ENCODE data around the gene TEX50. TPM values are rescaled to one million over a fixed set of nuclear protein-coding genes. Genes with fewer than 3 reads are reported as not detected.

Gene TEX50
- polyA plus RNA-seq, 2 of the 4 experiments (the other 2 are of a cell fraction): not detected

- TF ChIP-seq GATA3 (IDR thresholded peaks at IDR 0.05; ENCODE audit: borderline replicate concordance) (no peak), TP53 (CRISPR knock-in tag; IDR thresholded peaks at IDR 0.05) (no peak), ZFP36 (IDR thresholded peaks at IDR 0.05; ENCODE audit: borderline replicate concordance, partially characterized antibody) (no peak), HDAC2 (IDR thresholded peaks at IDR 0.05) (no peak), FOSL2 (IDR thresholded peaks at IDR 0.05) (no peak), FOSL2 (CRISPR knock-in tag; IDR thresholded peaks at IDR 0.05) (no peak), NPAS2 (CRISPR knock-in tag; IDR thresholded peaks at IDR 0.05; ENCODE audit: borderline replicate concordance) (no peak), MAZ (IDR thresholded peaks at IDR 0.05; ENCODE audit: borderline replicate concordance, low read depth, low read length) (no peak), POLR2A (IDR thresholded peaks at IDR 0.05; ENCODE audit: low read length) (no peak), POLR2AphosphoS2 (conservative IDR thresholded peaks at IDR 0.05; ENCODE audit: low read length) (no peak), SREBF2 (IDR thresholded peaks at IDR 0.05) (no peak), JUNB (IDR thresholded peaks at IDR 0.05) (no peak), EP300 (IDR thresholded peaks at IDR 0.05) (no peak), HOXB5 (CRISPR knock-in tag; IDR thresholded peaks at IDR 0.05) (no peak), NR3C1 (IDR thresholded peaks at IDR 0.05) (no peak), EHF (CRISPR knock-in tag; IDR thresholded peaks at IDR 0.05) (no peak), RFX5 (IDR thresholded peaks at IDR 0.05) (no peak)
- POLR2A ChIA-PET: no interaction called here
- CTCF ChIA-PET: interaction anchor here (1.0 kb wide), 1 partner anchor 232 kb away, joined by 3 read pairs; no protein-coding TSS in a partner anchor
- no peak for DNase-seq (ENCODE audit: low read depth in 1 of 2, low spot score in 1 of 2)
- ATAC-seq: no peak
- no peaks in the 10 kb centered on the region for H3K9me3 ChIP-seq
- H3K4me1 ChIP-seq: no peaks in the 10 kb centered on the region
- FAIRE-seq: no peak
- H3K4me3 ChIP-seq: no peak overlapping the region
- H3K4me2 ChIP-seq: no peak overlapping the region
- no peak overlapping the region for H3K27ac ChIP-seq
- WGBS (ENCODE audit: missing lambda C conversion rate): 88% methylated on average over 3 of the region's 3 CpGs
These were observed 28.0 kb downstream of the TEX50 start for GRCh38 chr1:173663159-173663558.

GRCh38 chr1:173666646-173667045, 31.5 kb downstream of the TEX50 start:
- ATAC-seq (no peak), FAIRE-seq (no peak), DNase-seq (ENCODE audit: low read depth in 1 of 2, low spot score in 1 of 2) (no peak)
- Histone ChIP-seq H3K4me2 (no peak overlapping the region), H3K27ac (no peak overlapping the region), H3K4me1 (no peaks in the 10 kb centered on the region), H3K9me3 (no peaks in the 10 kb centered on the region), H3K4me3 (no peak overlapping the region)
- POLR2A ChIA-PET: no interaction called here
- CTCF ChIA-PET: no interaction called here
- 67% methylated on average over 3 of the region's 3 CpGs for WGBS (ENCODE audit: missing lambda C conversion rate)
- no peak for TF ChIP-seq NPAS2 (CRISPR knock-in tag; IDR thresholded peaks at IDR 0.05; ENCODE audit: borderline replicate concordance)
- TF ChIP-seq EHMT2 (IDR thresholded peaks at IDR 0.05; ENCODE audit: low read depth): no peak
- no peak for TF ChIP-seq MAFK (IDR thresholded peaks at IDR 0.05; ENCODE audit: partially characterized antibody)
- no peak for TF ChIP-seq HOXB5 (CRISPR knock-in tag; IDR thresholded peaks at IDR 0.05)
- TF ChIP-seq, protein P1, sequence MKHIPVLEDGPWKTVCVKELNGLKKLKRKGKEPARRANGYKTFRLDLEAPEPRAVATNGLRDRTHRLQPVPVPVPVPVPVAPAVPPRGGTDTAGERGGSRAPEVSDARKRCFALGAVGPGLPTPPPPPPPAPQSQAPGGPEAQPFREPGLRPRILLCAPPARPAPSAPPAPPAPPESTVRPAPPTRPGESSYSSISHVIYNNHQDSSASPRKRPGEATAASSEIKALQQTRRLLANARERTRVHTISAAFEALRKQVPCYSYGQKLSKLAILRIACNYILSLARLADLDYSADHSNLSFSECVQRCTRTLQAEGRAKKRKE (CRISPR knock-in tag; IDR thresholded peaks at IDR 0.05; ENCODE audit: low read depth): no peak
- no peak for TF ChIP-seq PHF8 (IDR thresholded peaks at IDR 0.05; ENCODE audit: borderline replicate concordance, low read depth)
- TF ChIP-seq RAD21 (conservative IDR thresholded peaks at IDR 0.05 in 1 of 2, IDR thresholded peaks at IDR 0.05 in 1 of 2): no peak
- TF ChIP-seq, protein P2, sequence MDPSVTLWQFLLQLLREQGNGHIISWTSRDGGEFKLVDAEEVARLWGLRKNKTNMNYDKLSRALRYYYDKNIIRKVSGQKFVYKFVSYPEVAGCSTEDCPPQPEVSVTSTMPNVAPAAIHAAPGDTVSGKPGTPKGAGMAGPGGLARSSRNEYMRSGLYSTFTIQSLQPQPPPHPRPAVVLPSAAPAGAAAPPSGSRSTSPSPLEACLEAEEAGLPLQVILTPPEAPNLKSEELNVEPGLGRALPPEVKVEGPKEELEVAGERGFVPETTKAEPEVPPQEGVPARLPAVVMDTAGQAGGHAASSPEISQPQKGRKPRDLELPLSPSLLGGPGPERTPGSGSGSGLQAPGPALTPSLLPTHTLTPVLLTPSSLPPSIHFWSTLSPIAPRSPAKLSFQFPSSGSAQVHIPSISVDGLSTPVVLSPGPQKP (IDR thresholded peaks at IDR 0.05; ENCODE audit: low read depth, low read length): no peak
- TF ChIP-seq JUN (IDR thresholded peaks at IDR 0.05): no peak
- TF ChIP-seq FOXS1 (CRISPR knock-in tag; IDR thresholded peaks at IDR 0.05): no peak
- no peak for TF ChIP-seq ZC3H11A (IDR thresholded peaks at IDR 0.05)
- TF ChIP-seq, protein P3, sequence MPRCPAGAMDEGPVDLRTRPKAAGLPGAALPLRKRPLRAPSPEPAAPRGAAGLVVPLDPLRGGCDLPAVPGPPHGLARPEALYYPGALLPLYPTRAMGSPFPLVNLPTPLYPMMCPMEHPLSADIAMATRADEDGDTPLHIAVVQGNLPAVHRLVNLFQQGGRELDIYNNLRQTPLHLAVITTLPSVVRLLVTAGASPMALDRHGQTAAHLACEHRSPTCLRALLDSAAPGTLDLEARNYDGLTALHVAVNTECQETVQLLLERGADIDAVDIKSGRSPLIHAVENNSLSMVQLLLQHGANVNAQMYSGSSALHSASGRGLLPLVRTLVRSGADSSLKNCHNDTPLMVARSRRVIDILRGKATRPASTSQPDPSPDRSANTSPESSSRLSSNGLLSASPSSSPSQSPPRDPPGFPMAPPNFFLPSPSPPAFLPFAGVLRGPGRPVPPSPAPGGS (IDR thresholded peaks at IDR 0.05): no peak
- TF ChIP-seq, protein P4, sequence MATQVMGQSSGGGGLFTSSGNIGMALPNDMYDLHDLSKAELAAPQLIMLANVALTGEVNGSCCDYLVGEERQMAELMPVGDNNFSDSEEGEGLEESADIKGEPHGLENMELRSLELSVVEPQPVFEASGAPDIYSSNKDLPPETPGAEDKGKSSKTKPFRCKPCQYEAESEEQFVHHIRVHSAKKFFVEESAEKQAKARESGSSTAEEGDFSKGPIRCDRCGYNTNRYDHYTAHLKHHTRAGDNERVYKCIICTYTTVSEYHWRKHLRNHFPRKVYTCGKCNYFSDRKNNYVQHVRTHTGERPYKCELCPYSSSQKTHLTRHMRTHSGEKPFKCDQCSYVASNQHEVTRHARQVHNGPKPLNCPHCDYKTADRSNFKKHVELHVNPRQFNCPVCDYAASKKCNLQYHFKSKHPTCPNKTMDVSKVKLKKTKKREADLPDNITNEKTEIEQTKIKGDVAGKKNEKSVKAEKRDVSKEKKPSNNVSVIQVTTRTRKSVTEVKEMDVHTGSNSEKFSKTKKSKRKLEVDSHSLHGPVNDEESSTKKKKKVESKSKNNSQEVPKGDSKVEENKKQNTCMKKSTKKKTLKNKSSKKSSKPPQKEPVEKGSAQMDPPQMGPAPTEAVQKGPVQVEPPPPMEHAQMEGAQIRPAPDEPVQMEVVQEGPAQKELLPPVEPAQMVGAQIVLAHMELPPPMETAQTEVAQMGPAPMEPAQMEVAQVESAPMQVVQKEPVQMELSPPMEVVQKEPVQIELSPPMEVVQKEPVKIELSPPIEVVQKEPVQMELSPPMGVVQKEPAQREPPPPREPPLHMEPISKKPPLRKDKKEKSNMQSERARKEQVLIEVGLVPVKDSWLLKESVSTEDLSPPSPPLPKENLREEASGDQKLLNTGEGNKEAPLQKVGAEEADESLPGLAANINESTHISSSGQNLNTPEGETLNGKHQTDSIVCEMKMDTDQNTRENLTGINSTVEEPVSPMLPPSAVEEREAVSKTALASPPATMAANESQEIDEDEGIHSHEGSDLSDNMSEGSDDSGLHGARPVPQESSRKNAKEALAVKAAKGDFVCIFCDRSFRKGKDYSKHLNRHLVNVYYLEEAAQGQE (IDR thresholded peaks at IDR 0.05): no peak
- no peak for TF ChIP-seq E2F6 (IDR thresholded peaks at IDR 0.05; ENCODE audit: borderline replicate concordance, low read depth)
- no peak for TF ChIP-seq TP53 (CRISPR knock-in tag; IDR thresholded peaks at IDR 0.05)
- TF ChIP-seq RCOR1 (IDR thresholded peaks at IDR 0.05; ENCODE audit: low read depth, low read length): no peak

Data from A549 (cell line).